HG03520 (cell line): ENCODE results near the gene PHTF2.

Source experiments
- ATAC-seq: cut with Tn5 transposase; IDR thresholded peaks from one replicate; pipeline ENCODE4 v1.9.1; 2021; ENCODE audit warnings: mild to moderate bottlenecking, moderate library complexity; ENCODE audit not compliant: unreplicated experiment

Gene PHTF2

GRCh38 chr7:77918676-77919075, 120.1 kb downstream of the PHTF2 start:
- no peak for ATAC-seq

- ATAC-seq = no peak
These were observed 124.8 kb downstream of the PHTF2 start for GRCh38 chr7:77923419-77923818.

- ATAC-seq = no peak
These were observed 131.9 kb downstream of the PHTF2 start for GRCh38 chr7:77930496-77930895.

- ATAC-seq = no peak
These were observed 133.3 kb downstream of the PHTF2 start for GRCh38 chr7:77931841-77932240.

GRCh38 chr7:77933394-77933793, 134.8 kb downstream of the PHTF2 start:
- ATAC-seq = no peak

- ATAC-seq = no peak
These were observed 137.2 kb downstream of the PHTF2 start for GRCh38 chr7:77935652-77936348.

- no peak for ATAC-seq
These were observed 142.1 kb downstream of the PHTF2 start for GRCh38 chr7:77940647-77941046.

GRCh38 chr7:77942431-77942830, 143.9 kb downstream of the PHTF2 start:
- ATAC-seq = no peak

GRCh38 chr7:77944183-77945182, 145.9 kb downstream of the PHTF2 start:
- no peak for ATAC-seq

GRCh38 chr7:77950548-77950947, 152.0 kb downstream of the PHTF2 start:
- no peak for ATAC-seq

GRCh38 chr7:77954773-77955555, 156.4 kb downstream of the PHTF2 start:
- no peak for ATAC-seq

GRCh38 chr7:77958436-77958835, 159.9 kb downstream of the PHTF2 start:
- no peak for ATAC-seq

- ATAC-seq = no peak
These were observed 160.5 kb downstream of the PHTF2 start for GRCh38 chr7:77959080-77959479.

GRCh38 chr7:77960336-77960735, 161.8 kb downstream of the PHTF2 start:
- no peak for ATAC-seq

- ATAC-seq = no peak
These were observed 168.9 kb downstream of the PHTF2 start for GRCh38 chr7:77967429-77967828.

- no peak for ATAC-seq
These were observed 173.2 kb downstream of the PHTF2 start for GRCh38 chr7:77971726-77972125.

GRCh38 chr7:77975672-77976480, 177.3 kb downstream of the PHTF2 start:
- no peak for ATAC-seq

GRCh38 chr7:77979219-77979618, 180.6 kb downstream of the PHTF2 start:
- ATAC-seq = no peak

- ATAC-seq = no peak
These were observed 181.6 kb downstream of the PHTF2 start for GRCh38 chr7:77980087-77980713.
